GM21390 (cell line): ENCODE measurements around the gene MLNR.

ENCODE experiments used
- ATAC-seq: cut with Tn5 transposase; IDR thresholded peaks from one replicate; pipeline ENCODE4 v1.9.1; 2021; ENCODE audit not compliant: unreplicated experiment

MLNR gene

GRCh38 chr13:49225223-49226042 lies 5.3 kb downstream of the MLNR start:
- ATAC-seq = no peak

GRCh38 chr13:49226613-49227012 lies 6.5 kb downstream of the MLNR start:
- ATAC-seq = no peak

GRCh38 chr13:49234741-49235140 lies 14.6 kb downstream of the MLNR start:
- no peak for ATAC-seq

GRCh38 chr13:49235856-49236431 lies 15.8 kb downstream of the MLNR start:
- no peak for ATAC-seq

GRCh38 chr13:49238621-49239020 lies 18.5 kb downstream of the MLNR start:
- no peak for ATAC-seq

GRCh38 chr13:49240017-49240416 lies 19.9 kb downstream of the MLNR start:
- ATAC-seq = no peak

- ATAC-seq = no peak
Observed at GRCh38 chr13:49241296-49241695, 21.2 kb downstream of the MLNR start.

- ATAC-seq = no peak
Observed at GRCh38 chr13:49245101-49245500, 25.0 kb downstream of the MLNR start.

- peak; percentile 37 for ATAC-seq
Observed at GRCh38 chr13:49246850-49247642, 26.9 kb downstream of the MLNR start.

- peak; percentile 97 for ATAC-seq
Observed at GRCh38 chr13:49247643-49248621, 27.8 kb downstream of the MLNR start, which contains the start of gene CDADC1. CDADC1 (plus strand) TSS chr13:49247925; CDS start chr13:49248038, 113 bp downstream.

- peak; percentile 5 for ATAC-seq
Observed at GRCh38 chr13:49248622-49249002, 28.5 kb downstream of the MLNR start.

GRCh38 chr13:49251326-49251725 lies 31.2 kb downstream of the MLNR start:
- no peak for ATAC-seq

GRCh38 chr13:49253310-49253709 lies 33.2 kb downstream of the MLNR start:
- no peak for ATAC-seq

GRCh38 chr13:49254007-49254406 lies 33.9 kb downstream of the MLNR start:
- no peak for ATAC-seq

GRCh38 chr13:49256841-49257240 lies 36.7 kb downstream of the MLNR start:
- ATAC-seq = no peak

GRCh38 chr13:49258089-49258796 lies 38.1 kb downstream of the MLNR start:
- ATAC-seq = no peak

- no peak for ATAC-seq
Observed at GRCh38 chr13:49259586-49259985, 39.4 kb downstream of the MLNR start.

GRCh38 chr13:49262634-49263033 lies 42.5 kb downstream of the MLNR start:
- ATAC-seq = no peak

GRCh38 chr13:49265822-49266221 lies 45.7 kb downstream of the MLNR start:
- no peak for ATAC-seq

- no peak for ATAC-seq
Observed at GRCh38 chr13:49271264-49271663, 51.1 kb downstream of the MLNR start.
